ENCODE results near the gene TCP10L. TPM values are rescaled to one million over a fixed set of nuclear protein-coding genes. Genes with fewer than 3 reads are reported as not detected.

Gene TCP10L
- total and polyA plus RNA-seq, 2 of the 13 experiments (the other 11 are each of a cell fraction or from before 2014, with no cell fraction given): 0.90 to 2.4 TPM

DNA sequence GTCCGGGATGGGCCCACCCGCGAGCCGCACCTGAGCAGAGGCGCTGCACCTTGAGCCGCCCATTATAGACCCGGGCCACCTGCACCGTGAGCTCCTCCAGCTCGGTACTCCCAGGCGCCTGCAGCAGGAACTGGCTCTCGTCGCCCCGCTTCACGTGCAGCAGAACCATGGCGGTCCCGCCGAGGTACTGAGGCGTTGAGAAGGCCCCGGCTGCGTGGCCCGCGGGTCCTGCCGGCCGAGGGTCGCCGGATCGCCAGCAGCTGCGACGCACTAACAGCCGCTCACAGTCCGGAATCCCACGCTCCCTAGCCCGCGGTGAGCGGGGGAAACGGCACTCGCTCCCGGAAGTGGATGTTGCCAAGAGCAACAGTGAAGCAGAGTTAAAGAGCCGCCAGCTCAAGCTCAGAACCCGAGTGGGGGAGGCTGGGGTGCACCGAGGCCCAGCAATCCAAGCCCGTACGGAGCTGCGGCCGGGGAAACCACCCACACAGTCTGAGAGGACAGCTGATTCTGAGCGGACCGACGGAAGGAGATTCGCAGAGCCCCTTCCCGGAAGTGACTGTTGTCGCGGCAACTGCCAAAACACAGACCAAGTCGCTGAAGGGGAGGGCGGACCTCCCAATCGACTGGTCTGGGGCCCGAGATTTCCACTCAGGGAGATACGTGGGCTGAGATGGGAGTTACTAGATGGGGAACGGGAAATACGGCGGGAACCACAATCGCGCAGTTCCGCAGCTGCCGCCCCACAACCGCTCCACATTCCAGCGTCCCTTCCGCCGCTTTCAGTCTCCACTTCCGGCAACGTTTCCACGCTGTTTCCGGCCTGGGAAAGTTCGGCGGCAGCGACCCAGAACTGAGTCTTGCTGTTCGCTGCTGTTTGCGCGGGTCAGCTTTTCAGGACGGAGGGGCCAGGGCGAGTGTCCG is 27.0 kb upstream of the TCP10L start, which contains the start of gene CFAP298 (continued):
- TF ChIP-seq ZNF775 (CRISPR knock-in tag; IDR thresholded peaks at IDR 0.05; ENCODE audit: borderline replicate concordance) (no peak), ZNF484 (CRISPR knock-in tag; IDR thresholded peaks at IDR 0.05; ENCODE audit: borderline replicate concordance, low read depth) (no peak), NR2F6 (IDR thresholded peaks at IDR 0.05) (no peak), NR2F6 (CRISPR knock-in tag; IDR thresholded peaks at IDR 0.05) (peak; percentile 8; the same call in 1 of the 2 replicates), NCOA1 (CRISPR knock-in tag; IDR thresholded peaks at IDR 0.05) (no peak), RFX3 (CRISPR knock-in tag; IDR thresholded peaks at IDR 0.05) (peak; percentile 92), HNRNPLL (IDR thresholded peaks at IDR 0.05; ENCODE audit: low read depth, low read length, poor library complexity, severe bottlenecking) (peak; percentile 89), POLR2G (IDR thresholded peaks at IDR 0.05; ENCODE audit: low read depth, low read length) (peak; percentile 90), RCOR2 (CRISPR knock-in tag; IDR thresholded peaks at IDR 0.05) (no peak), KLF16 (CRISPR knock-in tag; IDR thresholded peaks at IDR 0.05) (peak in 1 of 2 experiments; percentile 76; a peak in 2 of 4 replicates)
- TF ChIP-seq, protein P1, sequence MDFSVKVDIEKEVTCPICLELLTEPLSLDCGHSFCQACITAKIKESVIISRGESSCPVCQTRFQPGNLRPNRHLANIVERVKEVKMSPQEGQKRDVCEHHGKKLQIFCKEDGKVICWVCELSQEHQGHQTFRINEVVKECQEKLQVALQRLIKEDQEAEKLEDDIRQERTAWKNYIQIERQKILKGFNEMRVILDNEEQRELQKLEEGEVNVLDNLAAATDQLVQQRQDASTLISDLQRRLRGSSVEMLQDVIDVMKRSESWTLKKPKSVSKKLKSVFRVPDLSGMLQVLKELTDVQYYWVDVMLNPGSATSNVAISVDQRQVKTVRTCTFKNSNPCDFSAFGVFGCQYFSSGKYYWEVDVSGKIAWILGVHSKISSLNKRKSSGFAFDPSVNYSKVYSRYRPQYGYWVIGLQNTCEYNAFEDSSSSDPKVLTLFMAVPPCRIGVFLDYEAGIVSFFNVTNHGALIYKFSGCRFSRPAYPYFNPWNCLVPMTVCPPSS (IDR thresholded peaks at IDR 0.05): no peak
- TF ChIP-seq, protein P2, sequence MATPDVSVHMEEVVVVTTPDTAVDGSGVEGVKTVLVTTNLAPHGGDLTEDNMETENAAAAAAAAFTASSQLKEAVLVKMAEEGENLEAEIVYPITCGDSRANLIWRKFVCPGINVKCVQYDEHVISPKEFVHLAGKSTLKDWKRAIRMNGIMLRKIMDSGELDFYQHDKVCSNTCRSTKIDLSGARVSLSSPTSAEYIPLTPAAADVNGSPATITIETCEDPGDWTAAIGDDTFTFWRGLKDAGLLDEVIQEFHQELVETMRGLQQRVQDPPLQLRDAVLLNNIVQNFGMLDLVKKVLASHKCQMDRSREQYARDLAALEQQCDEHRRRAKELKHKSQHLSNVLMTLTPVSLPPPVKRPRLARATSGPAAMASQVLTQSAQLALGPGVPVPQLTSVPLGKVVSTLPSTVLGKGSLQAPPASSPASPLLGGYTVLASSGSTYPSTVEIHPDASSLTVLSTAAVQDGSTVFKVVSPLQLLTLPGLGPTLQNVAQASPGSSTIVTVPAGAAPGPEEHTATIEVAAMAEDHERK (CRISPR knock-in tag; IDR thresholded peaks at IDR 0.05; ENCODE audit: low read depth): 0 out of 2 replicates have a peak, but pooled peaks have one; percentile 8
- TF ChIP-seq, protein P3, sequence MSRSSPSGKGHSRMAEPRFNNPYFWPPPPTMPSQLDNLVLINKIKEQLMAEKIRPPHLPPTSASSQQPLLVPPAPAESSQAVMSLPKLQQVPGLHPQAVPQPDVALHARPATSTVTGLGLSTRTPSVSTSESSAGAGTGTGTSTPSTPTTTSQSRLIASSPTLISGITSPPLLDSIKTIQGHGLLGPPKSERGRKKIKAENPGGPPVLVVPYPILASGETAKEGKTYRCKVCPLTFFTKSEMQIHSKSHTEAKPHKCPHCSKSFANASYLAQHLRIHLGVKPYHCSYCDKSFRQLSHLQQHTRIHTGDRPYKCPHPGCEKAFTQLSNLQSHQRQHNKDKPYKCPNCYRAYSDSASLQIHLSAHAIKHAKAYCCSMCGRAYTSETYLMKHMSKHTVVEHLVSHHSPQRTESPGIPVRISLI (CRISPR knock-in tag; IDR thresholded peaks at IDR 0.05; ENCODE audit: borderline replicate concordance): no peak
- TF ChIP-seq, protein P4, sequence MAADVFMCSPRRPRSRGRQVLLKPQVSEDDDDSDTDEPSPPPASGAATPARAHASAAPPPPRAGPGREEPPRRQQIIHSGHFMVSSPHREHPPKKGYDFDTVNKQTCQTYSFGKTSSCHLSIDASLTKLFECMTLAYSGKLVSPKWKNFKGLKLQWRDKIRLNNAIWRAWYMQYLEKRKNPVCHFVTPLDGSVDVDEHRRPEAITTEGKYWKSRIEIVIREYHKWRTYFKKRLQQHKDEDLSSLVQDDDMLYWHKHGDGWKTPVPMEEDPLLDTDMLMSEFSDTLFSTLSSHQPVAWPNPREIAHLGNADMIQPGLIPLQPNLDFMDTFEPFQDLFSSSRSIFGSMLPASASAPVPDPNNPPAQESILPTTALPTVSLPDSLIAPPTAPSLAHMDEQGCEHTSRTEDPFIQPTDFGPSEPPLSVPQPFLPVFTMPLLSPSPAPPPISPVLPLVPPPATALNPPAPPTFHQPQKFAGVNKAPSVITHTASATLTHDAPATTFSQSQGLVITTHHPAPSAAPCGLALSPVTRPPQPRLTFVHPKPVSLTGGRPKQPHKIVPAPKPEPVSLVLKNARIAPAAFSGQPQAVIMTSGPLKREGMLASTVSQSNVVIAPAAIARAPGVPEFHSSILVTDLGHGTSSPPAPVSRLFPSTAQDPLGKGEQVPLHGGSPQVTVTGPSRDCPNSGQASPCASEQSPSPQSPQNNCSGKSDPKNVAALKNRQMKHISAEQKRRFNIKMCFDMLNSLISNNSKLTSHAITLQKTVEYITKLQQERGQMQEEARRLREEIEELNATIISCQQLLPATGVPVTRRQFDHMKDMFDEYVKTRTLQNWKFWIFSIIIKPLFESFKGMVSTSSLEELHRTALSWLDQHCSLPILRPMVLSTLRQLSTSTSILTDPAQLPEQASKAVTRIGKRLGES (CRISPR knock-in tag; IDR thresholded peaks at IDR 0.05; ENCODE audit: borderline replicate concordance): no peak
- TF ChIP-seq, protein P5, sequence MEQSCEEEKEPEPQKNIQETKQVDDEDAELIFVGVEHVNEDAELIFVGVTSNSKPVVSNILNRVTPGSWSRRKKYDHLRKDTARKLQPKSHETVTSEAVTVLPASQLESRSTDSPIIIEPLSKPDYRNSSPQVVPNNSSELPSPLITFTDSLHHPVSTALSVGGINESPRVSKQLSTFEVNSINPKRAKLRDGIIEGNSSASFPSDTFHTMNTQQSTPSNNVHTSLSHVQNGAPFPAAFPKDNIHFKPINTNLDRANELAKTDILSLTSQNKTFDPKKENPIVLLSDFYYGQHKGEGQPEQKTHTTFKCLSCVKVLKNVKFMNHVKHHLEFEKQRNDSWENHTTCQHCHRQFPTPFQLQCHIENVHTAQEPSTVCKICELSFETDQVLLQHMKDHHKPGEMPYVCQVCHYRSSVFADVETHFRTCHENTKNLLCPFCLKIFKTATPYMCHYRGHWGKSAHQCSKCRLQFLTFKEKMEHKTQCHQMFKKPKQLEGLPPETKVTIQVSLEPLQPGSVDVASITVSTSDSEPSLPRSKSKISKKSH (CRISPR knock-in tag; IDR thresholded peaks at IDR 0.05; ENCODE audit: borderline replicate concordance): peak; percentile 88

All from HepG2 (cell line).